Natural killer cell (primary cell): ENCODE data around the gene CCSAP. TPM values are rescaled to one million over a fixed set of nuclear protein-coding genes. Genes with fewer than 3 reads are reported as not detected.
A peak's percentile ranks its signal among the peaks of the same experiment; 100 is the strongest.

ENCODE experiments used
- ATAC-seq, 3 donors: fragments of 150-1000 bp in 2 of 3; fragments of 200-7000 bp in 1 of 3; cut with Tn5 transposase; 1 replicate in 1 of 3; 2 replicates in 2 of 3; pipeline ENCODE4 v1.10.0; 2021; ENCODE audit warnings: mild to moderate bottlenecking in 2 of 3, moderate library complexity in 2 of 3
- DNase-seq, 2 donors: peaks; one replicate each; pipeline versions ENCODE4 v3.0.0 to v3.0.0-alpha.2; 2013 to 2021; ENCODE audit warnings: mixed read lengths in 1 of 2
- H3K27ac ChIP-seq: one replicate; pipeline ENCODE4 v1.5.1; 2013; ENCODE audit warnings: mild to moderate bottlenecking, low read length
- H3K27me3 ChIP-seq: one replicate; pipeline ENCODE4 v1.6.1; 2013; ENCODE audit warnings: low read length; ENCODE audit not compliant: control insufficient read depth, insufficient read depth
- H3K36me3 ChIP-seq: one replicate; pipeline ENCODE4 v1.6.1; 2013; ENCODE audit warnings: low read length; ENCODE audit not compliant: control insufficient read depth, insufficient read depth
- H3K4me1 ChIP-seq: one replicate; pipeline ENCODE4 v1.6.1; 2013; ENCODE audit warnings: low read length; ENCODE audit not compliant: control insufficient read depth, insufficient read depth
- H3K4me3 ChIP-seq: one replicate; pipeline ENCODE4 v1.5.1; 2013; ENCODE audit warnings: low read length
- H3K9me3 ChIP-seq: one replicate; pipeline ENCODE4 v1.6.1; 2013; ENCODE audit warnings: low read length; ENCODE audit not compliant: control insufficient read depth, insufficient read depth
- H3K27ac Mint-ChIP-seq, 2 donors: one replicate each; pipeline ENCODE4 v1.8.0; 2022; ENCODE audit warnings: mild to moderate bottlenecking in 2 of 2, mixed read lengths in 2 of 2, moderate library complexity in 1 of 2
- H3K27me3 Mint-ChIP-seq, 2 donors: one replicate each; pipeline ENCODE4 v1.8.0; 2022; ENCODE audit warnings: low read depth in 2 of 2, mixed read lengths in 2 of 2
- H3K36me3 Mint-ChIP-seq: one replicate; pipeline ENCODE4 v1.8.0; 2022; ENCODE audit warnings: mixed read lengths
- H3K4me1 Mint-ChIP-seq, 2 donors: one replicate each; pipeline ENCODE4 v1.8.0; 2022; ENCODE audit warnings: mixed read lengths in 2 of 2
- H3K4me3 Mint-ChIP-seq: one replicate; pipeline ENCODE4 v1.8.0; 2022; ENCODE audit warnings: mild to moderate bottlenecking, moderate library complexity, mixed read lengths
- H3K9me3 Mint-ChIP-seq, 2 donors: one replicate each; pipeline ENCODE4 v1.8.0; 2022; ENCODE audit warnings: mixed read lengths in 2 of 2
- CTCF ChIP-seq: fragments of 200-600 bp; IDR thresholded peaks from one replicate; pipeline ENCODE4 v1.8.0; 2022; ENCODE audit warnings: antibody characterized with exemption
- WGBS: methylation state at CpG from one replicate; pipeline ENCODE4 v1.1.7; 2013; ENCODE audit warnings: missing lambda C conversion rate; ENCODE audit not compliant: insufficient coverage; 5-methylcytosine and 5-hydroxymethylcytosine counted together
- intact Hi-C: fragments of 100-400 bp; cut with micrococcal nuclease; formaldehyde crosslinking; loops from one replicate; pipeline ENCODE4 v1.14.2; 2022
- total RNA-seq, 4 donors: library from RNA; stranded (reverse); fragments of 120-200 nt in 1 of 4; gene quantifications; one replicate each; pipeline versions ENCODE4 v1.2.3 to v1.2.4, GENCODE V29; 2013 to 2022

The CCSAP gene
- total RNA-seq, 3 donors from 2014 or later (not counting 1 experiment from before 2014, with no cell fraction given), result 6.8 to 14.0 (median 10.2) TPM

GRCh38 chr1:229287267-229287666 is 55.6 kb downstream of the CCSAP start:
- DNase-seq, result no peak
- Histone ChIP-seq H3K27me3 (no peaks in the 10 kb centered on the region), H3K36me3 (peaks cover 15% of the 10 kb centered on the region), H3K9me3 (no peaks in the 10 kb centered on the region), H3K27ac (no peak overlapping the region), H3K4me1 (no peaks in the 10 kb centered on the region), H3K4me3 (no peak overlapping the region)
- Mint-ChIP-seq H3K27me3 (no peaks in the 10 kb centered on the region), H3K36me3 (peaks cover 15% of the 10 kb centered on the region), H3K4me1 (peaks cover 41 to 44% of the 10 kb centered on the region in 2 donors), H3K27ac (peak overlapping the region in 1 of 2 donors; percentile 72), H3K4me3 (no peak overlapping the region), H3K9me3 (peaks cover 0 to 2% of the 10 kb centered on the region in 2 donors)
- WGBS, result 94% methylated on average over 1 of the region's 1 CpG
- intact Hi-C loops, result no loop called here
- no peak for TF ChIP-seq CTCF
- no peak for ATAC-seq

GRCh38 chr1:229286099-229286766 is 56.6 kb downstream of the CCSAP start:
- TF ChIP-seq CTCF, result no peak
- H3K36me3 Mint-ChIP-seq, result peaks cover 10% of the 10 kb centered on the region
- Histone ChIP-seq H3K36me3 (peaks cover 15% of the 10 kb centered on the region), H3K27me3 (no peaks in the 10 kb centered on the region), H3K4me1 (no peaks in the 10 kb centered on the region), H3K4me3 (no peak overlapping the region), H3K27ac (no peak overlapping the region), H3K9me3 (no peaks in the 10 kb centered on the region)
- no peaks in the 10 kb centered on the region for H3K27me3 Mint-ChIP-seq
- WGBS, result no CpG with 5 or more reads among the region's 2 CpGs
- intact Hi-C loops, result no loop called here
- ATAC-seq (no peak), DNase-seq (no peak)
- no peak overlapping the region for H3K4me3 Mint-ChIP-seq
- H3K9me3 Mint-ChIP-seq, result no peaks in the 10 kb centered on the region
- peaks cover 50 to 53% of the 10 kb centered on the region in 2 donors for H3K4me1 Mint-ChIP-seq
- peak overlapping the region; percentile 63 to 72 for H3K27ac Mint-ChIP-seq

- TF ChIP-seq CTCF, result no peak
- Histone ChIP-seq H3K9me3 (no peaks in the 10 kb centered on the region), H3K27ac (no peak overlapping the region), H3K36me3 (peaks cover 13% of the 10 kb centered on the region), H3K4me1 (no peaks in the 10 kb centered on the region), H3K27me3 (no peaks in the 10 kb centered on the region), H3K4me3 (no peak overlapping the region)
- Mint-ChIP-seq H3K36me3 (peaks cover 2% of the 10 kb centered on the region), H3K4me3 (no peak overlapping the region), H3K4me1 (peaks cover 58 to 61% of the 10 kb centered on the region in 2 donors), H3K9me3 (no peaks in the 10 kb centered on the region), H3K27ac (peak overlapping the region in 1 of 2 donors; percentile 64), H3K27me3 (no peaks in the 10 kb centered on the region)
- DNase-seq, result no peak
- no peak for ATAC-seq
- intact Hi-C loops, result no loop called here
- 75% methylated on average over 1 of the region's 2 CpGs for WGBS
These were observed 57.4 kb downstream of the CCSAP start for GRCh38 chr1:229285440-229285839.

- Mint-ChIP-seq H3K36me3 (no peaks in the 10 kb centered on the region), H3K4me1 (peaks cover 63 to 66% of the 10 kb centered on the region in 2 donors), H3K27ac (peak overlapping the region in 1 of 2 donors; percentile 64), H3K27me3 (no peaks in the 10 kb centered on the region), H3K4me3 (no peak overlapping the region), H3K9me3 (no peaks in the 10 kb centered on the region)
- TF ChIP-seq CTCF, result no peak
- no peaks in the 10 kb centered on the region for H3K4me1 ChIP-seq
- ATAC-seq (no peak), DNase-seq (no peak)
- no peak overlapping the region for H3K27ac ChIP-seq
- H3K9me3 ChIP-seq, result no peaks in the 10 kb centered on the region
- intact Hi-C loops, result no loop called here
- H3K4me3 ChIP-seq, result no peak overlapping the region
- H3K36me3 ChIP-seq, result peaks cover 9% of the 10 kb centered on the region
- 97% methylated on average over 3 of the region's 3 CpGs for WGBS
- no peaks in the 10 kb centered on the region for H3K27me3 ChIP-seq
These were observed 58.0 kb downstream of the CCSAP start for GRCh38 chr1:229284887-229285286.
